ENCODE measurements around the gene OR1L8. TPM values are rescaled to one million over a fixed set of nuclear protein-coding genes. Genes with fewer than 3 reads are reported as not detected.

The OR1L8 gene
- total RNA-seq, 5 donors from 2014 or later (not counting 1 experiment from before 2014, with no cell fraction given), result 0.35 TPM; not detected in 4

DNA sequence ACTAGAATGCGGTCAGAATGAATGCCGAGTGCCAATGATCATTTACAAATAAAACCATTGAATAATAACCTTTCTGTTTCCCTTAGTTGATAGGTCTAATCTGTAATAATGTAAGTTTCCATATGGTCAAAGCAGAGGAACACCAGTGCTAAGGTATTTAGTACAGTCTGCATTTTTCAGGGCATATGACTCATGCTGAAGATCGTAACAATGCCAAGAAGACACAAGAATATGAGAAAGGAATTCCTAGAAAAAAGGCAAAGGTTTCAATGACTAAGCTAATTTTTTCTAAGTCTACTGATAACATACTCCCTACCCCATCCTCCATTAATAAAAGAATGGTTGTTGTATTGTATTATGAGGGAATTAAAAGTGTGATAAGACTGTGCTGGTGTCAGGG lies 2.8 kb downstream of the OR1L8 start:
- H3K9me3 Mint-ChIP-seq, result peaks cover 0 to 2% (median 0%) of the 10 kb centered on the region in 3 donors
- WGBS (ENCODE audit: insufficient coverage), result no CpG with 5 or more reads among the region's 3 CpGs
- no peaks in the 10 kb centered on the region for H3K4me1 ChIP-seq (ENCODE audit: control insufficient read depth in 1 of 2, extremely low read depth in 1 of 2, insufficient read depth in 2 of 2, low read length in 2 of 2)
- no peak overlapping the region for H3K27ac ChIP-seq (ENCODE audit: low read length)
- no peak overlapping the region for H3K4me3 Mint-ChIP-seq
- H3K4me1 Mint-ChIP-seq, result no peaks in the 10 kb centered on the region
- H3K27me3 Mint-ChIP-seq, result no peaks in the 10 kb centered on the region
- DNase-seq, result no peak
- no peak overlapping the region for H3K27ac Mint-ChIP-seq
- no peaks in the 10 kb centered on the region for H3K36me3 ChIP-seq (ENCODE audit: control insufficient read depth in 2 of 2, extremely low read depth in 1 of 2, insufficient read depth in 1 of 2, low read length in 1 of 2)
- H3K4me3 ChIP-seq (ENCODE audit: control insufficient read depth in 1 of 2, extremely low read depth in 1 of 2, low read length in 1 of 2), result no peak overlapping the region
- H3K27me3 ChIP-seq (replicated peaks in 1 of 2; ENCODE audit: control insufficient read depth in 2 of 2, extremely low read depth in 1 of 2, insufficient read depth in 2 of 2, low read length in 1 of 2), result peaks cover 0 to 3% of the 10 kb centered on the region in 2 experiments
- ATAC-seq (replicated peaks in 1 of 4), result no peak
- peaks cover 9% of the 10 kb centered on the region for H3K36me3 Mint-ChIP-seq
- ChIA-PET CTCF (no interaction called here), POLR2A (no interaction called here)
- no peaks in the 10 kb centered on the region for H3K9me3 ChIP-seq

DNA sequence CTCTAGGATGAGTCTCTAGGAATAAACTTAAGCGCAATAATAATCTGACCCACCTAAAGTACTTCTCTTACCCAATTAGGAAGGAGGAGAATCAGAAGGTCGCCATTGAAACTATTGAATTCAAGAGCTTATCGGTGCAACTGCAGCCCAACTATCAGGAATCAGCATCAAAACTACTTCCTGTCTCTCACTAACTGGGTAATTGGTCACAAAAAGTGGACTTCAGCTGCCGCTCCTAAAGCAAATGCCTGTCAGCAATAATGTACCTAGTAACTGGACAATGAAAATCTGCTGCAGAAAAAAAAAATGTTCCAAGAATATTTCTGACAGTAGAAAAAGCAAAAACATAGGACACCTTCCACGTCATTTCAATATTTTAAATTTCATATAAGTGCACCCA lies 3.3 kb downstream of the OR1L8 start:
- no peak for ATAC-seq (replicated peaks in 1 of 4)
- H3K36me3 ChIP-seq (ENCODE audit: control insufficient read depth in 2 of 2, extremely low read depth in 1 of 2, insufficient read depth in 1 of 2, low read length in 1 of 2), result no peaks in the 10 kb centered on the region
- Mint-ChIP-seq H3K9me3 (peaks cover 0 to 2% (median 0%) of the 10 kb centered on the region in 3 donors), H3K27ac (no peak overlapping the region), H3K27me3 (no peaks in the 10 kb centered on the region), H3K4me1 (no peaks in the 10 kb centered on the region), H3K36me3 (peaks cover 9% of the 10 kb centered on the region), H3K4me3 (no peak overlapping the region)
- no peak overlapping the region for H3K4me3 ChIP-seq (ENCODE audit: control insufficient read depth in 1 of 2, extremely low read depth in 1 of 2, low read length in 1 of 2)
- H3K27ac ChIP-seq (ENCODE audit: low read length), result no peak overlapping the region
- ChIA-PET CTCF (no interaction called here), POLR2A (no interaction called here)
- no peak for DNase-seq
- 70% methylated on average over 3 of the region's 5 CpGs for WGBS (ENCODE audit: insufficient coverage)
- no peaks in the 10 kb centered on the region for H3K4me1 ChIP-seq (ENCODE audit: control insufficient read depth in 1 of 2, extremely low read depth in 1 of 2, insufficient read depth in 2 of 2, low read length in 2 of 2)
- peaks cover 0 to 3% of the 10 kb centered on the region in 2 experiments for H3K27me3 ChIP-seq (replicated peaks in 1 of 2; ENCODE audit: control insufficient read depth in 2 of 2, extremely low read depth in 1 of 2, insufficient read depth in 2 of 2, low read length in 1 of 2)
- no peaks in the 10 kb centered on the region for H3K9me3 ChIP-seq

DNA sequence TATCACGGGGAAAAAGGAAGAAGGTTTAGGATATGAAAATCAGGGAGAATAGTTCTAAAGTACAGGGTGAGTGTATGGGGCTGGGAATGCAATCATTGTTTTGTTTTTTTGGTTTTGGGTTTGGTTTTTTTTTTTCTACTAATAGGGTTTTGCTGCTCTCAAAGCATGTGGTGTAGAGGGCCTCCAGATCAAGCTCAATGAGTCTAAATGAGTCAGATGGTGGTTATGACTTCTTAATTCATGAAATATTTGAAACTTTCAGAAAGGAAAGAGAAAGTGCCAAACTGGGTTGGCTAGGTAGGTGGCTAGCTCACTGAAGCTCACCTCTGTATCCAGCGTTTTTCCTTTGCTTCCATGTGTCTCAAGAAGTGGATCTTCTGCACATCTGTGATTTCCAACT lies 10.7 kb downstream of the OR1L8 start:
- Histone ChIP-seq H3K4me1 (ENCODE audit: control insufficient read depth in 1 of 2, extremely low read depth in 1 of 2, insufficient read depth in 2 of 2, low read length in 2 of 2) (no peaks in the 10 kb centered on the region), H3K4me3 (ENCODE audit: control insufficient read depth in 1 of 2, extremely low read depth in 1 of 2, low read length in 1 of 2) (no peak overlapping the region), H3K36me3 (ENCODE audit: control insufficient read depth in 2 of 2, extremely low read depth in 1 of 2, insufficient read depth in 1 of 2, low read length in 1 of 2) (no peaks in the 10 kb centered on the region), H3K27me3 (replicated peaks in 1 of 2; ENCODE audit: control insufficient read depth in 2 of 2, extremely low read depth in 1 of 2, insufficient read depth in 2 of 2, low read length in 1 of 2) (no peaks in the 10 kb centered on the region), H3K27ac (ENCODE audit: low read length) (no peak overlapping the region), H3K9me3 (no peaks in the 10 kb centered on the region)
- POLR2A ChIA-PET, result no interaction called here
- WGBS (ENCODE audit: insufficient coverage), result 61% methylated on average over 2 of the region's 2 CpGs
- H3K4me3 Mint-ChIP-seq, result no peak overlapping the region
- CTCF ChIA-PET, result interaction anchor here in 1 of 2 donors (0.6 kb wide), 1 partner anchor 1551 kb away, joined by 3 read pairs; no protein-coding TSS in a partner anchor
- peaks cover 0 to 5% of the 10 kb centered on the region in 2 donors for H3K27me3 Mint-ChIP-seq
- DNase-seq, result no peak
- peaks cover 6% of the 10 kb centered on the region for H3K36me3 Mint-ChIP-seq
- ATAC-seq (replicated peaks in 1 of 4), result no peak
- H3K27ac Mint-ChIP-seq, result no peak overlapping the region
- H3K9me3 Mint-ChIP-seq, result peaks cover 0 to 2% (median 0%) of the 10 kb centered on the region in 3 donors
- no peaks in the 10 kb centered on the region for H3K4me1 Mint-ChIP-seq

DNA sequence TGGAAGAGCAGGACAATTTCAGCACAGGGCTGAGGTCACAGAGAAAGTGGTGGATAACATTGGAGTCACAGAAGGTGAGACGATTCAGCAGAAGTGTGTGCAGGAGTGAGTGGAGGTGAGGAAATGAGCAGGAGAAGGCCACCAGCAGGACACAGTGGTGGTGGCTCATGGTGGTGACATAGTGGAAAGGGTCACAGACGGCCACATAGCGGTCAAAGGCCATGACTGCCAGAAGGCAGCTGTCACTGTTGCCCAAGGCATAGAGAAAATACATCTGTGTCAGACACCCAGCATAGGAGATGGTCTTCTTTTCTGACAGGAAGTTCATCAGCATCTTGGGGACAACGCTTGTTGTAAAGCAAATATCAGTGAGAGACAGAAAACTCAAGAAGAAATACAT lies 15.3 kb downstream of the OR1L8 start:
- H3K36me3 ChIP-seq (ENCODE audit: control insufficient read depth in 2 of 2, extremely low read depth in 1 of 2, insufficient read depth in 1 of 2, low read length in 1 of 2), result no peaks in the 10 kb centered on the region
- H3K4me1 ChIP-seq (ENCODE audit: control insufficient read depth in 1 of 2, extremely low read depth in 1 of 2, insufficient read depth in 2 of 2, low read length in 2 of 2), result no peaks in the 10 kb centered on the region
- peaks cover 0 to 3% of the 10 kb centered on the region in 2 experiments for H3K27me3 ChIP-seq (replicated peaks in 1 of 2; ENCODE audit: control insufficient read depth in 2 of 2, extremely low read depth in 1 of 2, insufficient read depth in 2 of 2, low read length in 1 of 2)
- no peaks in the 10 kb centered on the region for H3K9me3 ChIP-seq
- Mint-ChIP-seq H3K4me3 (no peak overlapping the region), H3K9me3 (peaks cover 0 to 6% (median 0%) of the 10 kb centered on the region in 3 donors), H3K4me1 (no peaks in the 10 kb centered on the region), H3K36me3 (no peaks in the 10 kb centered on the region), H3K27ac (no peak overlapping the region), H3K27me3 (peaks cover 10 to 24% of the 10 kb centered on the region in 2 donors)
- ATAC-seq (replicated peaks in 1 of 4) (no peak), DNase-seq (no peak)
- ChIA-PET CTCF (no interaction called here), POLR2A (no interaction called here)
- WGBS (ENCODE audit: insufficient coverage), result 83% methylated on average over 4 of the region's 4 CpGs
- H3K27ac ChIP-seq (ENCODE audit: low read length), result no peak overlapping the region
- no peak overlapping the region for H3K4me3 ChIP-seq (ENCODE audit: control insufficient read depth in 1 of 2, extremely low read depth in 1 of 2, low read length in 1 of 2)

DNA sequence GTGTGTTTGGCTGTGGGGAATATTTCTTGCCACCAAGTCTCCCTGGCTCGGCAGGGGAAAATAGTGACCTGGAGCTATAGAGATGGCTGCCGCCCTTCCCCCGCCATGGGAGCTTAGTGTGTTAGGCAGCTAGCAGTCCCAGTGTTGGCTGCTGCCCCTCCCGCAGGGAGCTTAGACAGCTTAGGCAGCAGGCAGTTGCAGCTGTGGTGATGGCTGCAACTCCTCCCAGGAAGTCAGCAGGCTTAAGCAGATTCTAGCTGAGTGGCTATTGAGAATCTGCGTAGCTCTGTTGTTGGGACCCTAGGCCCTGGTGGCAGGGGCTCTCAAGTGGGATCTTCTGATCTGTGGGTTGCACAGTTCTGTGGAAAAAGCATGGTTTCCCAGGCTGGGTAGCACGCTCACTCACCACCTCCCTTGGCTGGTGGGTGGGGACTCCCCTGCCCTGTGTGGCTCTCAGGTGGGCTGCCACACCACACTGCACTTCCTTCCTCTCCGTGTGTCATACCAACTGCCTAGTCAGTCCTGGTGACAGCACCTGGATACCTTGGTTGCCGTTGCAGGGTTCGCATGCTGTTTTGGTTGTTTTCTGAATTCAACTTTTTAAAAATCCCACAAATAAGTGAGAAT lies 20.9 kb downstream of the OR1L8 start:
- Mint-ChIP-seq H3K36me3 (no peaks in the 10 kb centered on the region), H3K27ac (no peak overlapping the region), H3K4me1 (no peaks in the 10 kb centered on the region), H3K27me3 (peaks cover 5 to 33% of the 10 kb centered on the region in 2 donors), H3K4me3 (no peak overlapping the region), H3K9me3 (peaks cover 8 to 15% (median 9%) of the 10 kb centered on the region in 3 donors)
- 50% methylated on average over 6 of the region's 9 CpGs for WGBS (ENCODE audit: insufficient coverage)
- POLR2A ChIA-PET, result no interaction called here
- Histone ChIP-seq H3K4me1 (ENCODE audit: control insufficient read depth in 1 of 2, extremely low read depth in 1 of 2, insufficient read depth in 2 of 2, low read length in 2 of 2) (no peaks in the 10 kb centered on the region), H3K36me3 (ENCODE audit: control insufficient read depth in 2 of 2, extremely low read depth in 1 of 2, insufficient read depth in 1 of 2, low read length in 1 of 2) (no peaks in the 10 kb centered on the region), H3K9me3 (no peaks in the 10 kb centered on the region), H3K4me3 (ENCODE audit: control insufficient read depth in 1 of 2, extremely low read depth in 1 of 2, low read length in 1 of 2) (peak overlapping the region in 1 of 2 donors; percentile 17), H3K27me3 (replicated peaks in 1 of 2; ENCODE audit: control insufficient read depth in 2 of 2, extremely low read depth in 1 of 2, insufficient read depth in 2 of 2, low read length in 1 of 2) (peaks cover 0 to 11% of the 10 kb centered on the region in 2 experiments), H3K27ac (ENCODE audit: low read length) (no peak overlapping the region)
- CTCF ChIA-PET, result no interaction called here
- ATAC-seq (replicated peaks in 1 of 4) (peak; percentile 52 to 65 (median 59)), DNase-seq (peak in 14 of 35 experiments; percentile 0 to 29 (median 4))

DNA sequence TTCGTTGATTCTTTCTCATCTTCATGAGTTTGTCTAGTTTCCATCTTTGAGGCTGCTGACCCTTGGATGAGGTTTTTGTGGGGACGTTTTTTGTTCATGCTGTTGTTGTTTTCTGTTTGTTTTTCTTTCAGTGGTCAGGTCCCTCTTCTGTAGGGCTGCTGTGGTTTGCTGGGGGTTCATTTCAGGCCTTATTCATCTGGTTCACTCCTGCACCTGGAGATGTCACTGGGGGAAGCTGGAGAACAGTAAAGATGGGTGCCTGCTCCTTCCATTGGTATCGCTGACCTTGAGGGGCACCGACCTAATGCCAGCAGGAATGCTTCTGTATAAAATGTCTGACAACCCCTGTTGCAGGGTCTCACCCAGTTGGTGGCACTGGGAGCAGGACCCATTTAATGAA lies 21.7 kb downstream of the OR1L8 start:
- Histone ChIP-seq H3K27ac (ENCODE audit: low read length) (no peak overlapping the region), H3K4me3 (ENCODE audit: control insufficient read depth in 1 of 2, extremely low read depth in 1 of 2, low read length in 1 of 2) (no peak overlapping the region), H3K9me3 (no peaks in the 10 kb centered on the region), H3K36me3 (ENCODE audit: control insufficient read depth in 2 of 2, extremely low read depth in 1 of 2, insufficient read depth in 1 of 2, low read length in 1 of 2) (no peaks in the 10 kb centered on the region), H3K27me3 (replicated peaks in 1 of 2; ENCODE audit: control insufficient read depth in 2 of 2, extremely low read depth in 1 of 2, insufficient read depth in 2 of 2, low read length in 1 of 2) (peaks cover 0 to 11% of the 10 kb centered on the region in 2 experiments), H3K4me1 (ENCODE audit: control insufficient read depth in 1 of 2, extremely low read depth in 1 of 2, insufficient read depth in 2 of 2, low read length in 2 of 2) (no peaks in the 10 kb centered on the region)
- Mint-ChIP-seq H3K36me3 (no peaks in the 10 kb centered on the region), H3K4me3 (no peak overlapping the region), H3K27me3 (peaks cover 5 to 33% of the 10 kb centered on the region in 2 donors), H3K4me1 (no peaks in the 10 kb centered on the region), H3K9me3 (peaks cover 8 to 15% (median 9%) of the 10 kb centered on the region in 3 donors), H3K27ac (no peak overlapping the region)
- 66% methylated on average over 4 of the region's 4 CpGs for WGBS (ENCODE audit: insufficient coverage)
- POLR2A ChIA-PET, result no interaction called here
- DNase-seq, result no peak
- CTCF ChIA-PET, result no interaction called here
- no peak for ATAC-seq (replicated peaks in 1 of 4)
